Measurements from ENCODE around the gene CCDC187. TPM values are rescaled to one million over a fixed set of nuclear protein-coding genes. Genes with fewer than 3 reads are reported as not detected.

Gene CCDC187
- total RNA-seq, 1 donor, result not detected

DNA sequence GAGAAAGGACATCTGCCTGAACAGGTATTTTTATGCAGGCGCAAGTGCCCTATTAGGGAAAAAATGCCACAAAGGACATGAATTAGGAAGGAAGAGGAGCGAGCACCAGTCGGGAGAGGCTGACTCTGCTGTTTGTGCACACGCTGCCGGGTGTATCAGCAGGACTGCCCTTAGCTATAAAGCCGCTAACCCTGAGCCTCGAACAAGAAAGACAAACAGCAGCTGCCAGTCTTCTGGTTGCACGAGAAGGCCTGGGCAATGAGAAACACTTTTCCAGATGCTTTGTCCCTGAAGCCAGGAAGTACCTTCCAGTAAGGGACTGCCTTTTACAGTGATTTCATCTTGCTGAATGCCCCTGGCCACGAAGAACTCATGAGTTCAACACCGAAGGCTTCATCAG is 70.9 kb downstream of the CCDC187 start:
- no peaks in the 10 kb centered on the region for H3K36me3 ChIP-seq (ENCODE audit: insufficient read depth, low read length)
- H3K79me2 ChIP-seq (ENCODE audit: insufficient read depth, low read length), result peaks cover 9% of the 10 kb centered on the region
- no peaks in the 10 kb centered on the region for H3K27me3 ChIP-seq (ENCODE audit: insufficient read depth, low read length)
- H2AFZ ChIP-seq (ENCODE audit: low read length), result no peak overlapping the region
- H3K4me2 ChIP-seq (ENCODE audit: insufficient read depth, low read length), result no peak overlapping the region
- TF ChIP-seq, protein P1, sequence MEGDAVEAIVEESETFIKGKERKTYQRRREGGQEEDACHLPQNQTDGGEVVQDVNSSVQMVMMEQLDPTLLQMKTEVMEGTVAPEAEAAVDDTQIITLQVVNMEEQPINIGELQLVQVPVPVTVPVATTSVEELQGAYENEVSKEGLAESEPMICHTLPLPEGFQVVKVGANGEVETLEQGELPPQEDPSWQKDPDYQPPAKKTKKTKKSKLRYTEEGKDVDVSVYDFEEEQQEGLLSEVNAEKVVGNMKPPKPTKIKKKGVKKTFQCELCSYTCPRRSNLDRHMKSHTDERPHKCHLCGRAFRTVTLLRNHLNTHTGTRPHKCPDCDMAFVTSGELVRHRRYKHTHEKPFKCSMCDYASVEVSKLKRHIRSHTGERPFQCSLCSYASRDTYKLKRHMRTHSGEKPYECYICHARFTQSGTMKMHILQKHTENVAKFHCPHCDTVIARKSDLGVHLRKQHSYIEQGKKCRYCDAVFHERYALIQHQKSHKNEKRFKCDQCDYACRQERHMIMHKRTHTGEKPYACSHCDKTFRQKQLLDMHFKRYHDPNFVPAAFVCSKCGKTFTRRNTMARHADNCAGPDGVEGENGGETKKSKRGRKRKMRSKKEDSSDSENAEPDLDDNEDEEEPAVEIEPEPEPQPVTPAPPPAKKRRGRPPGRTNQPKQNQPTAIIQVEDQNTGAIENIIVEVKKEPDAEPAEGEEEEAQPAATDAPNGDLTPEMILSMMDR (IDR thresholded peaks at IDR 0.05; ENCODE audit: extremely low read depth, low read depth, low read length), result no peak
- no peak overlapping the region for H3K4me3 ChIP-seq (ENCODE audit: insufficient read depth, low read length)
- no peaks in the 10 kb centered on the region for H3K9me3 ChIP-seq (ENCODE audit: low read depth, low read length)
- peaks cover 12% of the 10 kb centered on the region for H3K4me1 ChIP-seq (ENCODE audit: insufficient read depth, low read length)
- peaks cover 15% of the 10 kb centered on the region for H4K20me1 ChIP-seq (ENCODE audit: insufficient read depth, low read length)
- H3K27ac ChIP-seq (ENCODE audit: low read depth, low read length), result no peak overlapping the region
- DNase-seq (ENCODE audit: insufficient read length, low spot score, missing footprints), result peak; percentile 76

DNA sequence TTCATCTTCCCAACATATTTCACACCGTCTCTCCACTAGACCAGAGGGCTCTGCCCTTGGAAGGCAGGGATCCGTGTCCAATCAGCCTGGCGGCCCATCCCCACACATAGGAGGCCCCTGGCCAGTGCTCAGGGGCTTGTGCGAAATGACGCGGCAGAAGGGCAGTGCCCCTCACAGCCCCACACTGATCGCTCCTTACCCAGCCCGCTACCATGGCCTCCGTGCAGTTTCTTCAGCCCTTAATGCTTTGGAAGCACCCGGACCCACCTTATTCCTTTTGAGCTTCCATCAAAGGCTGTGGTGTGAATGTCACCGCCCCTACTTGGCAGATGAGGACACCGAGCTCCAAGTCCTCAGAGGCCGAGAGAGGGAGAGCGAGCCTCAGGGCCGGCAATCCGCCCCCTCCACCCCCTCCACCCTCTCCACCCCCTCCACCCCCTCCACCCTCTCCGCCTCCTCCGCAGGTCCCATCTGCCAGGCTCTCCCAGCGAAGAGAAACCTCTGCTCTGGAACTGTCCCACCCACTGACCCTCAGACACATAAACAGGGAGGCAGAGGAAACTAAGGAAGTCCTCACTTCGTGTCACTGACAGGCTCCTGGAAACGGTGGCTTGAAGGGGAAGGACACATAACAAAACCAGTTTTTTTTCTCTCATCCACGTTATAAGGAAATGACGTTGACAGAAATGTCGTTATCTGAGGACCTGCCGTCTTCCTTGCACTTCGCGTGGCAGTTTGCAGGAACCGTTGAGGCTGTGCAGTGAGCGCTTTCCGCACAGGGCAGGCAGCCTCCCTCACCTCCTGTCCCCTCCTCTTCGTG is 72.2 kb downstream of the CCDC187 start:
- Histone ChIP-seq H3K27me3 (ENCODE audit: insufficient read depth, low read length) (no peaks in the 10 kb centered on the region), H3K27ac (ENCODE audit: low read depth, low read length) (no peak overlapping the region), H3K79me2 (ENCODE audit: insufficient read depth, low read length) (peaks cover 8% of the 10 kb centered on the region), H2AFZ (ENCODE audit: low read length) (no peak overlapping the region), H3K4me1 (ENCODE audit: insufficient read depth, low read length) (peaks cover 14% of the 10 kb centered on the region), H3K36me3 (ENCODE audit: insufficient read depth, low read length) (no peaks in the 10 kb centered on the region), H4K20me1 (ENCODE audit: insufficient read depth, low read length) (peaks cover 9% of the 10 kb centered on the region), H3K4me3 (ENCODE audit: insufficient read depth, low read length) (no peak overlapping the region), H3K9me3 (ENCODE audit: low read depth, low read length) (no peaks in the 10 kb centered on the region), H3K4me2 (ENCODE audit: insufficient read depth, low read length) (no peak overlapping the region)
- TF ChIP-seq, protein P1 (IDR thresholded peaks at IDR 0.05; ENCODE audit: extremely low read depth, low read depth, low read length), result no peak
- DNase-seq (ENCODE audit: insufficient read length, low spot score, missing footprints), result peak; percentile 73

DNA sequence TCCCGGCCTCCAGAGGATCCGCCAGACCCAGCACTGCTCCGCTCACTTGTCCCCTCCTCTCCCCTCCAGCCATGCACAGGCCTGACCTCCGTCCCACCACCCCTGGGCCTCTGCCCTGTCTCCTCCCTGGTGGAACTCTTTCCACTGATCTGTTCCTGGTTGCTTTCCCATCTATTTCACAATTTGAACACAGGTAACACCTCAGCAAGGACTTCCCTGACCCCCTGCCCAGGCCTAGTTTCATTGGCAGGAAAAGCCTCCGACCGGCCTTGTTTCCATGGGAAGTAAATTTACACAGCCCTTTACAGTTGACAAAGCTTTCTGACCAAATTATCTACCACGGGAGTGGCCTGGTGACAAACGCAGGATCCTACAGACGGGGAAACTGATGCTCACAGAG is 73.1 kb downstream of the CCDC187 start:
- no peak overlapping the region for H3K4me3 ChIP-seq (ENCODE audit: insufficient read depth, low read length)
- no peaks in the 10 kb centered on the region for H3K36me3 ChIP-seq (ENCODE audit: insufficient read depth, low read length)
- no peak for DNase-seq (ENCODE audit: insufficient read length, low spot score, missing footprints)
- no peaks in the 10 kb centered on the region for H3K9me3 ChIP-seq (ENCODE audit: low read depth, low read length)
- H4K20me1 ChIP-seq (ENCODE audit: insufficient read depth, low read length), result peaks cover 18% of the 10 kb centered on the region
- TF ChIP-seq, protein P1 (IDR thresholded peaks at IDR 0.05; ENCODE audit: extremely low read depth, low read depth, low read length), result no peak
- no peak overlapping the region for H3K4me2 ChIP-seq (ENCODE audit: insufficient read depth, low read length)
- peaks cover 13% of the 10 kb centered on the region for H3K79me2 ChIP-seq (ENCODE audit: insufficient read depth, low read length)
- peaks cover 14% of the 10 kb centered on the region for H3K4me1 ChIP-seq (ENCODE audit: insufficient read depth, low read length)
- H3K27ac ChIP-seq (ENCODE audit: low read depth, low read length), result no peak overlapping the region
- no peak overlapping the region for H2AFZ ChIP-seq (ENCODE audit: low read length)
- no peaks in the 10 kb centered on the region for H3K27me3 ChIP-seq (ENCODE audit: insufficient read depth, low read length)

DNA sequence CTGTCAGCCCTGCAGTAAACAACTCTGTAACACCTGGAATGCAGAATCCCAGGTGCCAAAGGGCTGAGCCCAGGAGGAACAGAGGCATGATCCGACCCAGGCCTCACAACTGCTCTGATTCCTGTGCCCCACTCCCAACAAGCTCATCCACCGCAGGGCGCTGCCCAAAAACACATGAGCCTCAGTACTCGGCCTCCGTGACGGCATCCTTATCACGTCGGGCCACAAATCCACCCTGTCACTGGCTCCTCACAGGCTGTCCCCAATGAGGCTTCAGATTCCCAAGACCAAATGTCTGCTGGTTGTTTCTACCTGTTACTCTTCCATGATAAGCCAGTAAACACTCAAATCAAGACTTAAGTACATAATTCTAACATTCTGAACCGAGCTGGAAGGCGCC is 73.5 kb downstream of the CCDC187 start:
- TF ChIP-seq, protein P1 (IDR thresholded peaks at IDR 0.05; ENCODE audit: extremely low read depth, low read depth, low read length), result no peak
- Histone ChIP-seq H3K9me3 (ENCODE audit: low read depth, low read length) (no peaks in the 10 kb centered on the region), H3K27ac (ENCODE audit: low read depth, low read length) (no peak overlapping the region), H3K36me3 (ENCODE audit: insufficient read depth, low read length) (no peaks in the 10 kb centered on the region), H3K79me2 (ENCODE audit: insufficient read depth, low read length) (peaks cover 14% of the 10 kb centered on the region), H3K27me3 (ENCODE audit: insufficient read depth, low read length) (no peaks in the 10 kb centered on the region), H3K4me2 (ENCODE audit: insufficient read depth, low read length) (no peak overlapping the region), H4K20me1 (ENCODE audit: insufficient read depth, low read length) (peaks cover 22% of the 10 kb centered on the region), H3K4me3 (ENCODE audit: insufficient read depth, low read length) (no peak overlapping the region), H2AFZ (ENCODE audit: low read length) (no peak overlapping the region), H3K4me1 (ENCODE audit: insufficient read depth, low read length) (peaks cover 14% of the 10 kb centered on the region)
- DNase-seq (ENCODE audit: insufficient read length, low spot score, missing footprints), result no peak

Measured in osteoblast (primary cell).